GM12892 (cell line): ENCODE results near the gene RAB3A.

ENCODE experiments used
- POLR2A ChIP-seq: IDR thresholded peaks from 2 replicates; pipeline ENCODE4 v1.6.1; 2011; ENCODE audit warnings: low read depth, low read length, control low read depth
- POLR2AphosphoS5 ChIP-seq: IDR thresholded peaks from 2 replicates; pipeline ENCODE4 v1.6.1; 2011; ENCODE audit warnings: low read depth, low read length, control low read depth

- TF ChIP-seq POLR2A (no peak), POLR2AphosphoS5 (no peak; the same call in 1 of the 2 replicates)
Observed at GRCh38 chr19:18157465-18158063, 46.3 kb downstream of the RAB3A start.
